Stomach (tissue), 9 donors: ENCODE measurements around the gene IKZF4. TPM values are rescaled to one million over a fixed set of nuclear protein-coding genes. Genes with fewer than 3 reads are reported as not detected.
"Not testable (repeated sequence)": the region's sequence is repeated elsewhere in the genome, so short reads cannot be mapped to it uniquely, and the experiment has no call there.

Experiments used
- DNase-seq, 2 donors: peaks; one replicate each; pipeline versions ENCODE4 v3.0.0 to v3.0.0-alpha.2; 2013 to 2019
- H3K27ac ChIP-seq, 5 donors: fragments of 200-600 bp in 4 of 5; sonication (generic) in 4 of 5; one replicate each; pipeline ENCODE4 v1.5.1; 2013 to 2019; ENCODE audit warnings: mild to moderate bottlenecking in 1 of 5, moderate library complexity in 1 of 5
- H3K27me3 ChIP-seq, 3 donors: fragments of 200-600 bp; sonication (generic); one replicate each; pipeline ENCODE4 v1.5.1; 2017 to 2019; ENCODE audit warnings: mixed run types in 1 of 3
- H3K36me3 ChIP-seq, 4 donors: fragments of 200-600 bp; sonication (generic); 1 replicate in 3 of 4; 2 replicates in 1 of 4; pipeline ENCODE4 v1.5.1; 2016 to 2019
- H3K4me1 ChIP-seq, 4 donors: fragments of 200-600 bp; sonication (generic); one replicate each; pipeline ENCODE4 v1.5.1; 2016 to 2019
- H3K4me3 ChIP-seq, 4 donors: fragments of 200-600 bp; sonication (generic) in 3 of 4; one replicate each; pipeline ENCODE4 v1.5.1; 2016 to 2019; ENCODE audit warnings: mild to moderate bottlenecking in 1 of 4
- H3K9me3 ChIP-seq, 4 donors: fragments of 200-600 bp; sonication (generic); one replicate each; pipeline ENCODE4 v1.5.1; 2016 to 2019
- EP300 ChIP-seq: sonication (generic); formaldehyde crosslinking; IDR thresholded peaks from one replicate; pipeline ENCODE4 v1.6.1; 2017; ENCODE audit warnings: antibody characterized with exemption
- POLR2A ChIP-seq, 4 donors: fragments of 450-650 bp; IDR thresholded peaks; one replicate each; pipeline ENCODE4 v1.6.1; 2016; ENCODE audit warnings: antibody characterized with exemption in 4 of 4, control low read depth in 2 of 4, mild to moderate bottlenecking in 1 of 4, moderate library complexity in 1 of 4
- POLR2AphosphoS5 ChIP-seq, 3 donors: sonication (generic); formaldehyde crosslinking; IDR thresholded peaks; one replicate each; pipeline ENCODE4 v1.6.1; 2016; ENCODE audit warnings: antibody characterized with exemption in 3 of 3
- WGBS, 5 donors: extraction: QIAGEN DNeasy Blood & Tissue Kit in 3 of 5; methylation state at CpG; one replicate each; pipeline versions ENCODE4 v1.1.5 to v1.1.7; 2013 to 2018; 5-methylcytosine and 5-hydroxymethylcytosine counted together
- intact Hi-C: fragments of 100-400 bp; cut with DNase I; formaldehyde crosslinking; loops from one replicate; pipeline ENCODE4 v1.15.1; 2023; ENCODE audit warnings: low total_unique reads
- polyA plus RNA-seq, 3 donors: library from polyadenylated mRNA; stranded (reverse); fragments of 200-250 nt; gene quantifications; one replicate each; pipeline ENCODE4 v1.2.3, GENCODE V29; 2013
- total RNA-seq, 5 donors: library from RNA; depleted of rRNA; stranded (reverse); fragments of >200 nt; gene quantifications; one replicate each; pipeline versions ENCODE4 v1.1.0 to v1.2.3, GENCODE V29; 2014 to 2016
- TF ChIP-seq, protein P1 (sequence below), 7 experiments: fragments of 450-650 bp in 4 of 7; fragments of 200-600 bp in 3 of 7; sonication (generic) in 3 of 7; IDR thresholded peaks; one replicate each; pipeline ENCODE4 v1.5.1; 2016 to 2019; ENCODE audit warnings: antibody characterized with exemption in 7 of 7, control low read depth in 2 of 7, mild to moderate bottlenecking in 1 of 7
- donor health status: healthy with polysubstance abuse.
- donor health status: Bipolar disorder and iron deficiency.
- donor health status: healthy.

IKZF4 gene
- total and polyA plus RNA-seq, 8 donors: 1.5 to 15.6 (median 2.9) TPM

DNA sequence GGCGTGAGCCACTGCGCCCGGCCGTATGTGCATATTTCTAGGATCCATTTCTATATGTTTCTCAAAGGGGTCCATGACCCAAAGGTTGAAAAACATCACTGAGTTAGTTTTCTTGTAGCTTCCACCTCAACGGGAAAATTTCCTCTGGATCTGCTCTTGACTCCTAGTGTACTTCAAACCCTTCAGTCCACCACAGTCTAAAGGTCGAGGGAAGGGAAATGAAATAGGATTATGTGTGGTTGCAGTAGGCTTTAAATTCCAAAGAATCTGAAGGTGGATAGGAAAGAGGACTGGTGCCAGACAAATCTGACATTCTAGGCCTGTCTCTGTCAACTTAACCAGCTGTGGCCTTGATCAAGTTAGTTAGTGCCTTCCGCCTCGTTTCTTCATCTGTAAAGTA, 25.5 kb upstream of the IKZF4 start:
- intact Hi-C loops: no loop called here
- peaks cover 41 to 63% (median 55%) of the 10 kb centered on the region in 4 donors for H3K36me3 ChIP-seq
- DNase-seq: no peak
- TF ChIP-seq, protein P1, sequence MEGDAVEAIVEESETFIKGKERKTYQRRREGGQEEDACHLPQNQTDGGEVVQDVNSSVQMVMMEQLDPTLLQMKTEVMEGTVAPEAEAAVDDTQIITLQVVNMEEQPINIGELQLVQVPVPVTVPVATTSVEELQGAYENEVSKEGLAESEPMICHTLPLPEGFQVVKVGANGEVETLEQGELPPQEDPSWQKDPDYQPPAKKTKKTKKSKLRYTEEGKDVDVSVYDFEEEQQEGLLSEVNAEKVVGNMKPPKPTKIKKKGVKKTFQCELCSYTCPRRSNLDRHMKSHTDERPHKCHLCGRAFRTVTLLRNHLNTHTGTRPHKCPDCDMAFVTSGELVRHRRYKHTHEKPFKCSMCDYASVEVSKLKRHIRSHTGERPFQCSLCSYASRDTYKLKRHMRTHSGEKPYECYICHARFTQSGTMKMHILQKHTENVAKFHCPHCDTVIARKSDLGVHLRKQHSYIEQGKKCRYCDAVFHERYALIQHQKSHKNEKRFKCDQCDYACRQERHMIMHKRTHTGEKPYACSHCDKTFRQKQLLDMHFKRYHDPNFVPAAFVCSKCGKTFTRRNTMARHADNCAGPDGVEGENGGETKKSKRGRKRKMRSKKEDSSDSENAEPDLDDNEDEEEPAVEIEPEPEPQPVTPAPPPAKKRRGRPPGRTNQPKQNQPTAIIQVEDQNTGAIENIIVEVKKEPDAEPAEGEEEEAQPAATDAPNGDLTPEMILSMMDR (IDR thresholded peaks at IDR 0.05): no peak
- TF ChIP-seq EP300: no peak
- TF ChIP-seq POLR2A (IDR thresholded peaks at IDR 0.05): no peak
- TF ChIP-seq POLR2AphosphoS5 (IDR thresholded peaks at IDR 0.05): no peak
- H3K4me3 ChIP-seq: no peak overlapping the region
- peak overlapping the region in 3 of 5 donors; percentile 82 to 88 (median 86) for H3K27ac ChIP-seq
- no peaks in the 10 kb centered on the region for H3K9me3 ChIP-seq
- H3K4me1 ChIP-seq: peaks cover 7 to 37% (median 27%) of the 10 kb centered on the region in 4 donors
- no peaks in the 10 kb centered on the region for H3K27me3 ChIP-seq
- WGBS, 5 donors: 73 to 81% (median 80%) methylated on average over 8 of the region's 8 CpGs

GRCh38 chr12:55996201-55996714, 24.6 kb upstream of the IKZF4 start:
- DNase-seq: peak; percentile 67 to 89
- no peaks in the 10 kb centered on the region for H3K9me3 ChIP-seq
- peak overlapping the region; percentile 59 to 68 (median 63) for H3K4me3 ChIP-seq
- peaks cover 7 to 41% (median 32%) of the 10 kb centered on the region in 4 donors for H3K4me1 ChIP-seq
- H3K27me3 ChIP-seq: no peaks in the 10 kb centered on the region
- peak overlapping the region; percentile 72 to 88 (median 86) for H3K27ac ChIP-seq
- no peak for TF ChIP-seq POLR2A (IDR thresholded peaks at IDR 0.05)
- peak in 1 of 3 donors; percentile 23 for TF ChIP-seq POLR2AphosphoS5 (IDR thresholded peaks at IDR 0.05)
- TF ChIP-seq, protein P1 (IDR thresholded peaks at IDR 0.05): peak in 5 of 7 experiments; percentile 68 to 89 (median 84)
- TF ChIP-seq EP300: no peak
- 22 to 32% (median 26%) methylated on average over 14 of the region's 14 CpGs for WGBS, 5 donors
- intact Hi-C loops: no loop called here
- peaks cover 32 to 56% (median 49%) of the 10 kb centered on the region in 4 donors for H3K36me3 ChIP-seq

DNA sequence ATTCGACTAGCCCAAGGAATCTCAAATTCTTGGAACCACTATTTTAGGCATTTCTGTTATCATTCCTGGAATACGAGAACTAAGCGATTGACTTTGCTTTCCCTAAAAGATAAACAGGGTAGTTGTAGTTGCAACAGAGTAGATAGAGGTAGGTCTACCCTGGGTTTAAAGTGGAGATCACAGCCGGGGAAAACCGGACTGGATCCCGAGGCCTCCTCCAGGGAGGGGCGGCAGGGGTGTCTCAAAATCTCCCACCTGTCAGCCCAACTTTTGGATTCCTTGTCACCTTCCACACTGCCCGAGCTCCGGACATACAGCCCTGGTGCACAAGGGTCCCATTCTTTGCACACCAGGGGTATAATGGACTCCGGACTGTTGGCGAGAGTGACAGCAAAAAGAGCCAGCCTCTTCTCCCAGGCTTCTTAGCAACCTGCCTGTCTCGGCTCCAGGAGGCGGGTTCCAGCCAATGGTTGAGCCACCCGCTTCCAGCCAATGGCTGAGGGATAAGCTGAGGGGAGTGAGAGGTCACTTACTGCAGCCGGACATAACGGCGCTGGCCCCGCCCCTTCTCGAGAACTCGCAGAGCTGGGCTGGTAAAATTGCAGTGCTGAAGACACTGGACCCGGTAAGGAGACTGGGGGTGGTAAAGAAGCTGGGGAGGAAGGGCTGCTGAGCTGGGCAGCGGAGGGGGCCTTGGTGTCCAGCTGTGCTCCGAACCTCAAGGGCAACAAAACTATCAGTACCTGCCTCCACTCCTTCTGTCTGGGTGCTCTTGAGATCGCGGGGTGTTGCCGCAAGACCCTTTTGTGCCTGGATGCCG, 23.9 kb upstream of the IKZF4 start, which contains the start of gene SUOX:
TSS of gene SUOX (plus strand) at position 562 of the 820 bp plus-strand sequence. CDS start 4,946 bp downstream, outside the sequence.
- intact Hi-C loops: no loop called here
- 1 to 6% (median 2%) methylated on average over 23 to 27 of the region's 27 CpGs for WGBS, 5 donors
- peak; percentile 24 to 90 (median 77) for TF ChIP-seq POLR2AphosphoS5 (IDR thresholded peaks at IDR 0.05)
- TF ChIP-seq, protein P1 (IDR thresholded peaks at IDR 0.05): no peak

GRCh38 chr12:55997535-55997859, 23.3 kb upstream of the IKZF4 start:
- Histone ChIP-seq H3K27me3 (no peaks in the 10 kb centered on the region), H3K36me3 (peaks cover 20 to 54% (median 44%) of the 10 kb centered on the region in 4 donors), H3K9me3 (no peaks in the 10 kb centered on the region), H3K4me3 (peak overlapping the region; percentile 59 to 68 (median 63)), H3K4me1 (peaks cover 7 to 47% (median 39%) of the 10 kb centered on the region in 4 donors), H3K27ac (peak overlapping the region; percentile 79 to 88 (median 86))
- WGBS, 5 donors: 0 to 8% (median 4%) methylated on average over 2 to 5 of the region's 5 CpGs
- TF ChIP-seq POLR2A (IDR thresholded peaks at IDR 0.05): no peak
- no peak for TF ChIP-seq POLR2AphosphoS5 (IDR thresholded peaks at IDR 0.05)
- no peak for TF ChIP-seq EP300
- TF ChIP-seq, protein P1 (IDR thresholded peaks at IDR 0.05): no peak
- intact Hi-C loops: no loop called here
- no peak for DNase-seq

More for the DNA sequence above, 23.9 kb upstream of the IKZF4 start, which contains the start of gene SUOX:
- no peaks in the 10 kb centered on the region for H3K27me3 ChIP-seq
- H3K27ac ChIP-seq: peak within 1 kb of the TSS; percentile 82 to 88 (median 86)
- H3K36me3 ChIP-seq: peaks cover 26 to 54% (median 44%) of the 10 kb centered on the region in 4 donors
- DNase-seq: peak; percentile 97 to 99
- peak within 1 kb of the TSS; percentile 59 to 68 (median 63) for H3K4me3 ChIP-seq
- H3K4me1 ChIP-seq: peaks cover 7 to 46% (median 38%) of the 10 kb centered on the region in 4 donors
- no peaks in the 10 kb centered on the region for H3K9me3 ChIP-seq

- H3K4me1 ChIP-seq: peaks cover 7 to 47% (median 39%) of the 10 kb centered on the region in 4 donors
- H3K27me3 ChIP-seq, intact Hi-C loops, H3K4me3 ChIP-seq, H3K9me3 ChIP-seq, DNase-seq, H3K27ac ChIP-seq: not testable (repeated sequence)
- 36 to 60% (median 46%) methylated on average over 5 to 6 of the region's 6 CpGs for WGBS, 5 donors
- H3K36me3 ChIP-seq: peaks cover 12 to 53% (median 44%) of the 10 kb centered on the region in 4 donors
Measured at GRCh38 chr12:55999522-55999921, 21.3 kb upstream of the IKZF4 start.

DNA sequence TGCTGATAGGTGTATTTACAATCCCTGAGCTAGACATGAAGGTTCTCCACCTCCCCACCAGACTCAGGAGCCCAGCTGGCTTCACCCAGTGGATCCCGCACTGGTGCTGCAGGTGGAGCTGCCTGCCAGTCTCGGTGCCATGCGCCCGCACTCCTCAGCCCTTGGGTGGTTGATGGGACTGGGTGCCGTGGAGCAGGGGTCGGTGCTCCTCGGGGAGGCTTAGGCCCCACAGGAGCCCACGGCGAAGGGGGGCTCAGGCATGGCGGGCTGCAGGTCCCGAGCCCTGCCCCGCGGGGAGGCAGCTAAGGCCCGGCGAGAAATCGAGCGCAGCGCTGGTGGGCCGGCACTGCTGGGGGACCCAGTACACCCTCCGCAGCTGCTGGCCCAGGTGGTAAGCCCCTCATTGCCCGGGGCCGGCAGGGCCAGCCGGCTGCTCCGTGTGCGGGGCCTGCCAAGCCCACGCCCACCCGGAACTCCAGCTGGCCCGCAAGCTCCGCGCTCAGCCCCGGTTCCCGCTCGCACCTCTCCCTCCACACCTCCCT, 20.8 kb upstream of the IKZF4 start:
- not testable (repeated sequence) for H3K9me3 ChIP-seq, H3K27ac ChIP-seq, H3K4me3 ChIP-seq, H3K27me3 ChIP-seq, DNase-seq
- intact Hi-C loops: loop anchor here (5.0 kb wide), 1 partner anchor 37 kb away; no protein-coding TSS in a partner anchor
- peaks cover 7 to 47% (median 39%) of the 10 kb centered on the region in 4 donors for H3K4me1 ChIP-seq
- WGBS, 5 donors: 96 to 98% (median 97%) methylated on average over 22 to 33 of the region's 33 CpGs; no CpG with 5 or more reads in 1 of the 5 donors
- H3K36me3 ChIP-seq: peaks cover 12 to 53% (median 41%) of the 10 kb centered on the region in 4 donors
